GM23338 (cell line): ENCODE data around the gene KRT12. TPM values are rescaled to one million over a fixed set of nuclear protein-coding genes. Genes with fewer than 3 reads are reported as not detected.

Source experiments
- ATAC-seq: fragments of 200-7000 bp; cut with Tn5 transposase; 3 replicates; pipeline ENCODE4 v1.9.1; 2020
- DNase-seq: peaks from one replicate; pipeline ENCODE4 v3.0.0-alpha.2; 2015; ENCODE audit warnings: low spot score
- H2AFZ ChIP-seq: fragments of 200-600 bp; sonication (generic); 2 replicates; pipeline ENCODE4 v1.8.0; 2016; ENCODE audit warnings: antibody characterized with exemption, mild to moderate bottlenecking, moderate library complexity
- H3F3A ChIP-seq: fragments of 200-600 bp; sonication (generic); replicated peaks from 2 replicates; pipeline ENCODE4 v1.8.0; 2017; ENCODE audit warnings: antibody characterized with exemption, mixed run types, low read depth
- H3K27ac ChIP-seq: fragments of 200-600 bp; sonication (generic); 2 replicates; pipeline ENCODE4 v1.6.1; 2016; ENCODE audit warnings: low read depth
- H3K27me3 ChIP-seq: fragments of 200-600 bp; sonication (generic); 2 replicates; pipeline ENCODE4 v1.8.0; 2016; ENCODE audit warnings: mild to moderate bottlenecking, mixed run types, moderate library complexity; ENCODE audit not compliant: insufficient read depth
- H3K36me3 ChIP-seq: fragments of 200-600 bp; sonication (generic); 2 replicates; pipeline ENCODE4 v1.8.0; 2016; ENCODE audit warnings: mild to moderate bottlenecking; ENCODE audit not compliant: insufficient read depth
- H3K4me1 ChIP-seq: fragments of 200-600 bp; sonication (generic); 2 replicates; pipeline ENCODE4 v1.8.0; 2016; ENCODE audit warnings: mild to moderate bottlenecking, moderate library complexity; ENCODE audit not compliant: insufficient read depth
- H3K4me2 ChIP-seq: fragments of 200-600 bp; sonication (generic); 2 replicates; pipeline ENCODE4 v1.7.1; 2017; ENCODE audit warnings: mixed run types
- H3K4me3 ChIP-seq: fragments of 200-600 bp; sonication (generic); 2 replicates; pipeline ENCODE4 v1.6.1; 2016; ENCODE audit warnings: mixed run types
- H3K79me2 ChIP-seq: fragments of 200-600 bp; sonication (generic); replicated peaks from 2 replicates; pipeline ENCODE4 v1.8.0; 2017; ENCODE audit warnings: mild to moderate bottlenecking; ENCODE audit not compliant: insufficient read depth
- H3K9me2 ChIP-seq: fragments of 200-600 bp; sonication (generic); 2 replicates; pipeline ENCODE4 v1.8.0; 2017; ENCODE audit not compliant: insufficient read depth
- H4K20me1 ChIP-seq: fragments of 200-600 bp; sonication (generic); replicated peaks from 2 replicates; pipeline ENCODE4 v1.8.0; 2017; ENCODE audit warnings: mild to moderate bottlenecking; ENCODE audit not compliant: insufficient read depth
- H3K27ac Mint-ChIP-seq: 2 replicates; pipeline ENCODE4 v1.8.0; 2020; ENCODE audit warnings: inconsistent platforms, mild to moderate bottlenecking, moderate library complexity, mixed read lengths
- H3K27me3 Mint-ChIP-seq: 3 replicates; pipeline ENCODE4 v1.8.0; 2022; ENCODE audit warnings: low read depth, mild to moderate bottlenecking, moderate library complexity, mixed read lengths, inconsistent platforms; ENCODE audit not compliant: insufficient read depth, poor library complexity
- H3K36me3 Mint-ChIP-seq: 3 replicates; pipeline ENCODE4 v1.8.0; 2021; ENCODE audit warnings: low read depth, mild to moderate bottlenecking, inconsistent platforms, moderate library complexity, mixed read lengths
- H3K4me1 Mint-ChIP-seq: 3 replicates; pipeline ENCODE4 v1.8.0; 2020; ENCODE audit warnings: mild to moderate bottlenecking, inconsistent platforms, mixed read lengths
- H3K4me3 Mint-ChIP-seq: 3 replicates; pipeline ENCODE4 v1.8.0; 2021; ENCODE audit warnings: moderate library complexity, mild to moderate bottlenecking, inconsistent platforms, mixed read lengths
- H3K9me3 Mint-ChIP-seq: 3 replicates; pipeline ENCODE4 v1.8.0; 2020; ENCODE audit warnings: moderate library complexity, mild to moderate bottlenecking, inconsistent platforms, mixed read lengths
- CTCF ChIP-seq, 2 experiments: fragments of 200-600 bp in 1 of 2; sonication (generic) in 1 of 2; conservative IDR thresholded peaks; 2 replicates each; pipeline versions ENCODE4 v1.5.1 to v1.6.1; 2016 to 2017; ENCODE audit warnings: antibody characterized with exemption in 2 of 2, low read depth in 2 of 2, mild to moderate bottlenecking in 2 of 2, moderate library complexity in 1 of 2
- POLR2AphosphoS5 ChIP-seq: IDR thresholded peaks from 2 replicates; pipeline ENCODE4 v1.6.1; 2016; ENCODE audit warnings: antibody characterized with exemption, low read depth
- ZNF331 ChIP-seq: fragments of 250-450 bp; sonication (Bioruptor Pico); IDR thresholded peaks from 2 replicates; pipeline ENCODE4 v1.5.0; 2020; ENCODE audit warnings: low read depth, mild to moderate bottlenecking, moderate library complexity
- polyA plus RNA-seq: library from polyadenylated mRNA; unstranded; fragments of >200 nt; fragmentation: Nextera tagmentation; extraction: Ambion mirVana; gene quantifications from 2 replicates; pipeline ENCODE4 v1.2.1, GENCODE V29; 2016
- total RNA-seq: library from RNA; depleted of rRNA; stranded (reverse); fragments of >200 nt; shearing (Covaris generic); gene quantifications from 2 replicates; pipeline ENCODE4 v1.2.3, GENCODE V29; 2014
- TF ChIP-seq, protein P1 (sequence below): fragments of 250-450 bp; sonication (Bioruptor Pico); IDR thresholded peaks from 2 replicates; pipeline ENCODE4 v1.5.0; 2020; ENCODE audit warnings: mild to moderate bottlenecking, moderate library complexity

The KRT12 gene
- total and polyA plus RNA-seq, 2 experiments from 2014 or later: not detected

- Mint-ChIP-seq H3K27ac (no peak overlapping the region), H3K4me1 (peaks cover 24% of the 10 kb centered on the region), H3K27me3 (peaks cover 2% of the 10 kb centered on the region), H3K4me3 (no peak overlapping the region), H3K9me3 (no peaks in the 10 kb centered on the region), H3K36me3 (no peaks in the 10 kb centered on the region)
- Histone ChIP-seq H3K36me3 (no peaks in the 10 kb centered on the region), H3K4me2 (no peak overlapping the region), H3K4me3 (no peak overlapping the region), H3K27ac (no peak overlapping the region), H3K4me1 (peaks cover 9% of the 10 kb centered on the region), H3K79me2 (no peaks in the 10 kb centered on the region), H4K20me1 (no peaks in the 10 kb centered on the region), H2AFZ (no peak overlapping the region), H3F3A (no peaks in the 10 kb centered on the region), H3K9me2 (no peaks in the 10 kb centered on the region), H3K27me3 (no peaks in the 10 kb centered on the region)
- ATAC-seq (peak; percentile 72), DNase-seq (no peak)
- no peak for TF ChIP-seq ZNF331
- no peak for TF ChIP-seq POLR2AphosphoS5
- no peak for TF ChIP-seq CTCF (conservative IDR thresholded peaks at IDR 0.05; ENCODE audit: low read depth in 2 of 2)
- TF ChIP-seq, protein P1, sequence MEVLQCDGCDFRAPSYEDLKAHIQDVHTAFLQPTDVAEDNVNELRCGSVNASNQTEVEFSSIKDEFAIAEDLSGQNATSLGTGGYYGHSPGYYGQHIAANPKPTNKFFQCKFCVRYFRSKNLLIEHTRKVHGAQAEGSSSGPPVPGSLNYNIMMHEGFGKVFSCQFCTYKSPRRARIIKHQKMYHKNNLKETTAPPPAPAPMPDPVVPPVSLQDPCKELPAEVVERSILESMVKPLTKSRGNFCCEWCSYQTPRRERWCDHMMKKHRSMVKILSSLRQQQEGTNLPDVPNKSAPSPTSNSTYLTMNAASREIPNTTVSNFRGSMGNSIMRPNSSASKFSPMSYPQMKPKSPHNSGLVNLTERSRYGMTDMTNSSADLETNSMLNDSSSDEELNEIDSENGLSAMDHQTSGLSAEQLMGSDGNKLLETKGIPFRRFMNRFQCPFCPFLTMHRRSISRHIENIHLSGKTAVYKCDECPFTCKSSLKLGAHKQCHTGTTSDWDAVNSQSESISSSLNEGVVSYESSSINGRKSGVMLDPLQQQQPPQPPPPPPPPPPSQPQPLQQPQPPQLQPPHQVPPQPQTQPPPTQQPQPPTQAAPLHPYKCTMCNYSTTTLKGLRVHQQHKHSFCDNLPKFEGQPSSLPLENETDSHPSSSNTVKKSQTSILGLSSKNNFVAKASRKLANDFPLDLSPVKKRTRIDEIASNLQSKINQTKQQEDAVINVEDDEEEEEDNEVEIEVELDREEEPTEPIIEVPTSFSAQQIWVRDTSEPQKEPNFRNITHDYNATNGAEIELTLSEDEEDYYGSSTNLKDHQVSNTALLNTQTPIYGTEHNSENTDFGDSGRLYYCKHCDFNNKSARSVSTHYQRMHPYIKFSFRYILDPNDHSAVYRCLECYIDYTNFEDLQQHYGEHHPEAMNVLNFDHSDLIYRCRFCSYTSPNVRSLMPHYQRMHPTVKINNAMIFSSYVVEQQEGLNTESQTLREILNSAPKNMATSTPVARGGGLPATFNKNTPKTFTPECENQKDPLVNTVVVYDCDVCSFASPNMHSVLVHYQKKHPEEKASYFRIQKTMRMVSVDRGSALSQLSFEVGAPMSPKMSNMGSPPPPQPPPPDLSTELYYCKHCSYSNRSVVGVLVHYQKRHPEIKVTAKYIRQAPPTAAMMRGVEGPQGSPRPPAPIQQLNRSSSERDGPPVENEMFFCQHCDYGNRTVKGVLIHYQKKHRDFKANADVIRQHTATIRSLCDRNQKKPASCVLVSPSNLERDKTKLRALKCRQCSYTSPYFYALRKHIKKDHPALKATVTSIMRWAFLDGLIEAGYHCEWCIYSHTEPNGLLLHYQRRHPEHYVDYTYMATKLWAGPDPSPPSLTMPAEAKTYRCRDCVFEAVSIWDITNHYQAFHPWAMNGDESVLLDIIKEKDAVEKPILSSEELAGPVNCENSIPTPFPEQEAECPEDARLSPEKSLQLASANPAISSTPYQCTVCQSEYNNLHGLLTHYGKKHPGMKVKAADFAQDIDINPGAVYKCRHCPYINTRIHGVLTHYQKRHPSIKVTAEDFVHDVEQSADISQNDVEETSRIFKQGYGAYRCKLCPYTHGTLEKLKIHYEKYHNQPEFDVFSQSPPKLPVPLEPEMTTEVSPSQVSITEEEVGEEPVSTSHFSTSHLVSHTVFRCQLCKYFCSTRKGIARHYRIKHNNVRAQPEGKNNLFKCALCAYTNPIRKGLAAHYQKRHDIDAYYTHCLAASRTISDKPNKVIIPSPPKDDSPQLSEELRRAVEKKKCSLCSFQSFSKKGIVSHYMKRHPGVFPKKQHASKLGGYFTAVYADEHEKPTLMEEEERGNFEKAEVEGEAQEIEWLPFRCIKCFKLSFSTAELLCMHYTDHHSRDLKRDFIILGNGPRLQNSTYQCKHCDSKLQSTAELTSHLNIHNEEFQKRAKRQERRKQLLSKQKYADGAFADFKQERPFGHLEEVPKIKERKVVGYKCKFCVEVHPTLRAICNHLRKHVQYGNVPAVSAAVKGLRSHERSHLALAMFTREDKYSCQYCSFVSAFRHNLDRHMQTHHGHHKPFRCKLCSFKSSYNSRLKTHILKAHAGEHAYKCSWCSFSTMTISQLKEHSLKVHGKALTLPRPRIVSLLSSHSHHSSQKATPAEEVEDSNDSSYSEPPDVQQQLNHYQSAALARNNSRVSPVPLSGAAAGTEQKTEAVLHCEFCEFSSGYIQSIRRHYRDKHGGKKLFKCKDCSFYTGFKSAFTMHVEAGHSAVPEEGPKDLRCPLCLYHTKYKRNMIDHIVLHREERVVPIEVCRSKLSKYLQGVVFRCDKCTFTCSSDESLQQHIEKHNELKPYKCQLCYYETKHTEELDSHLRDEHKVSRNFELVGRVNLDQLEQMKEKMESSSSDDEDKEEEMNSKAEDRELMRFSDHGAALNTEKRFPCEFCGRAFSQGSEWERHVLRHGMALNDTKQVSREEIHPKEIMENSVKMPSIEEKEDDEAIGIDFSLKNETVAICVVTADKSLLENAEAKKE (CRISPR knock-in tag): peak; percentile 59; the same call in 1 of the 2 replicates
These were observed 3.1 kb upstream of the KRT12 start for GRCh38 chr17:40870136-40870535.
